CD1c-positive myeloid dendritic cell (primary cell): ENCODE data around the gene PMPCB.
"Not testable (repeated sequence)": the region's sequence is repeated elsewhere in the genome, so short reads cannot be mapped to it uniquely, and the experiment has no call there.

Source experiments
- DNase-seq: peaks from one replicate; pipeline ENCODE4 v3.0.0-alpha.2; 2016; ENCODE audit errors: extremely low spot score

Gene PMPCB

GRCh38 chr7:103296901-103297836 lies at the start of gene PMPCB:
TSS of gene PMPCB (plus strand) at chr7:103297435. CDS start at chr7:103297460, 25 bp downstream.
- DNase-seq = peak; percentile 96

GRCh38 chr7:103253699-103254506 lies 43.3 kb upstream of the PMPCB start:
- DNase-seq = not testable (repeated sequence)

DNA sequence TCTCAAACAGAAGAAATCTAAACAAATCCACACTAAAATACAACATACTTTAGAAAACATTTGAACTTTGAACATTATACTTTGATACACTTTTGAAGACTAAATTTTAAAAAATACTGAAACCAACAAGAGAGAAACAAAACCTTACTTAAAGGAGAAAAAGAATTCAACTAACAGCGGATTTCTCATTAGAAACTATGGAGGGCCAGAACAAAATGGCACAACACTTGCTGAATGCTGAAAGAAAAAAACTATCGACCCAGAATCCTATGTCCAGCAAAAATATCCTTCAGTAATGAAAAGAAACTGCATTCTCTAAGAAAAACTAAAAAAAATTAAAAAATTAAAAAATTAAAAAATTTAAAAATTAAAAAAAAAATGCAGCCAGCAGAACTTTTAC lies 33.2 kb upstream of the PMPCB start:
- DNase-seq = not testable (repeated sequence)

DNA sequence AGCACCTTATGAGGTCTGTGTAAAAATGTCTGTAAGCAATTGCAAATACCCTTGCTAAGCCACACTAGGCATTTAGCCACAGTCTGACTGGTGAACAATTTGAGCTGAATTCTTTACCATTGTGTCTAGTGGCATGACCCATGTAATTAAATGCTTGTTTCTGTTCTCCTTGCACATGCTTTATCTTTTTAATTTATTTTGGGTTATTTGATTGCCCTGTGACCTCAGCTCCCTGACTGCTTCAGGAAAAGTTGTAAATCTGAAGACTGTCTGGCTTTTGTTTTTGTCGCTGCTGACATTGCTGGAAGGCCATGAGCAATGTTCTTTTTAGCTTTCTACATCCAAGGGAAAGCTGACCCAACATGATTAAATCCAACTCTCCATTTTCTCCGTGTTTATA lies 31.0 kb upstream of the PMPCB start:
- DNase-seq = not testable (repeated sequence)

DNA sequence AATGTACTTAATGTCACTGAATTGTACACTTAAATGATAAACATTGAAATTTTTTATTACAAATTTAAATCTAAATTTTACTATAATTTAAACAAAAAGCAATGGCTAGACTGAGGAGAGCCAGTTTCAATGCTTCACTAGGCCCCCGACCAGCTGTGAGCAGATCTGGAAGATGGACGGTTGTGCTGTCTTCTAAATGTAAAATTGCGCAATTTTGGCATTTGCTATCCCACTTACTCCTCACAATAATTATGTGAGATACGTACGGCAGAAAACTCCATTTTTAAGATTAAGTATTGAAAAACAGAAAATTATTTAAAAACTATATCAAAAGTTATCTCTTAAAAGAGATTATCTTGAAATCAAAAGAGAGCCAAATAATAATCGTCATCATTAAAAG lies 23.9 kb upstream of the PMPCB start:
- DNase-seq = not testable (repeated sequence)

DNA sequence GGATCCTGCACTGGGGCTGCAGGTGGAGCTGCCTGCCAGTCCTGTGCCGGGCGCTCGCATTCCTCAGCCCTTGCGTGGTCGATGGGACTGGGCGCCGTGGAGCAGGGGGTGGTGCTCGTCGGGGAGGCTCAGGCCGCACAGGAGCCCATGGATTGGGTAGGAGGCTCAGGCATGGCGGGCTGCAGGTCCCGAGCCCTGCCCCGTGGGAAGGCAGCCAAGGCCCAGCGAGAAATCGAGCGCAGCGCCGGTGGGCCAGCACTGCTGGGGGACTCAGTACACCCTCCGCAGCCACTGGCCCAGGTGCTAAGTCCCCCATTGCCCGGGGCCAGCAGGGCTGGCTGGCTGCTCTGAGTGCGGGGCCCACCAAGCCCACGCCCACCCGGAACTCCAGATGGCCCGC lies 22.4 kb upstream of the PMPCB start:
- not testable (repeated sequence) for DNase-seq

GRCh38 chr7:103278195-103278594 lies 19.0 kb upstream of the PMPCB start:
- not testable (repeated sequence) for DNase-seq

GRCh38 chr7:103279636-103279962 lies 17.6 kb upstream of the PMPCB start:
- DNase-seq = not testable (repeated sequence)

- DNase-seq = peak; percentile 81
Measured at GRCh38 chr7:103279963-103280802, 17.1 kb upstream of the PMPCB start.

DNA sequence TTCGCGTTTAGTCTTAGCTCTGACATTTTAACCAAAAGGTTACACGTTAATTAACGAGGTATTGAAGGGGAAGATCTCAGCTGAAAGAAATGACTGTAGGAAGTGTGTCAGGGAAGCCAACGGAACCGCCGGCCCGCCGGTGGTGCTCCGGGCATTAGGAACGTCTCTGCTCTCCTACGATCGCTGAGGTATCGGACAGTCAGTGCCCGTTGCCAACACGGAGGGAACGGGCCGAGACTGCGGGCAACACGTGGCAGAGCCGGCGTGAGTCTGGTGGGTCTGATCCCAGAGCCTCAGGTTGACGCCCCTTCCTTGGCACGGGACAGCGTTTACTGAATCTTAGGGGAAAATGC lies 16.5 kb upstream of the PMPCB start:
- DNase-seq = not testable (repeated sequence)

- DNase-seq = not testable (repeated sequence)
Measured at GRCh38 chr7:103282802-103283427, 14.3 kb upstream of the PMPCB start.

DNA sequence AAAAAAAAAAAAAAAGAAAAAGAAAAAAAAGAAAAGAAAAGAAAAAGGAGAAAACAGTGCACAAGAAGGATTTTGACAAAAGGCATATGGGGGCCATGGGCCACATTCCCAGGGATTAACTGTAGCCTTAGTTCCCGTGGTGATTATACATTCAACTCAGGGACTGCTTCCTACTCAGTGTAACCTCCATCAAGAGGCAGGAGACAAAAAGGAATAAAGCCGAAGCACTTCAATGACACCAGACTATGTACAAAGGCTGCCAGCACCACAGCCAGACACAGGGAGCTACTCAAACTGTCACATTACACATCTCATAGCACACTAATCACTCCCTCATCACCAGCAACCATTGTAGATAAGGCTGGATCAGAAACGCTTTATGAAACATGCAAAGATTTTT lies 5.1 kb upstream of the PMPCB start:
- DNase-seq = no peak

DNA sequence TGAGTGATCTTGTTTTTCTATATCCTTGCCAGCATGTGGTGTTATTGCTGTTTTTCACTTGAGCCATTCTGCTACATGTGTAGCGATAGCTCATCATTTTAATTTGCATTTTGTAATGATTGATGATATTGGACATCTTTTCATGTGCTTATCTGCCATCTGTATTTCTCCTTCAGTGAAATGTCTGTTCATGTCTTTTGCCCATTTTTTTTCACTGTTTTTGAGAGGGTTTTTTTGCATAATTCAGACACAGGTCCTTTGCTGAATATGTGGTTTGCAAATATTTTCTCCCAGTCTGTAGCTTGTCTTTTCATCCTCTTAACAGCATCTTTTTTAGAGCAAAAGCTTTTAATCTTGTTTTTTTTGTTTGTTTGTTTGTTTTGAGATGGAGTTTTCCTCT lies 3.7 kb upstream of the PMPCB start:
- no peak for DNase-seq

DNA sequence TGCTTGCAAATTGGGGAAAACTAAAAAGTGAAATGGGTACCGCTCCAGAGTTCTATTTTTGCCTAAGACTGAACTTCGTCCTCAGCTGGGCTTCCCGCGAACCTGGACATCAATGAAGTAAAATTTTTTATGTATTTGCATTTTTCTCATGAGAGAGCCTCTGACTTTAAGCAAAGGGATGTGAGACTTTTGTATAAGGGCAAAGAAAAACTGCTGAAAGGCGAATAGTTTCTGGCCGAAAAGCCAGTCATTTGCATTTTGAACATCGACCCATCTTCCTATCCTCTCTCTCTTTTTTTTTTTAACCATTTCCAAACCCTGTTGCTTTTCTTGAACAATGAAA lies 573 bp downstream of the PMPCB start:
- DNase-seq = no peak

DNA sequence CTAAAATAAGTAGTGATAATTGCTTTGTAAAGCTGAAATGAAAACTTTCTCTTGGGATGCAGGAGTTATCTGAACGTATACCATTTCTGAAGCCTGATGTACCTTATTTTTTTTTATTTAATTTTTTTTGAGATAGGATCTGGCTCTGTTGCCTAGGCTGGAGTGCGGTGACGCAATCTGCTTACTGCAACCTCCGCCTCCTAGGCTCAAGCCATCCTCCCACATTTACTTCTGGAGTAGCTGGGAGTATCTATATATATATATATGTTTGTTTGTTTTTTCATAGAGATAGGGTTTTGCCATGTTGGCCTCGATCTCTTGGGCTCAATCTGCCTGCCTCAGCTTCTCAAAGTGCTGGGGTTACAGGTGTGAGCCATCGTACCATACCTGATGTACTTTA lies 2.4 kb downstream of the PMPCB start:
- no peak for DNase-seq

GRCh38 chr7:103301441-103301840 lies 4.2 kb downstream of the PMPCB start:
- no peak for DNase-seq

GRCh38 chr7:103307503-103308231 lies 10.4 kb downstream of the PMPCB start:
- no peak for DNase-seq

DNA sequence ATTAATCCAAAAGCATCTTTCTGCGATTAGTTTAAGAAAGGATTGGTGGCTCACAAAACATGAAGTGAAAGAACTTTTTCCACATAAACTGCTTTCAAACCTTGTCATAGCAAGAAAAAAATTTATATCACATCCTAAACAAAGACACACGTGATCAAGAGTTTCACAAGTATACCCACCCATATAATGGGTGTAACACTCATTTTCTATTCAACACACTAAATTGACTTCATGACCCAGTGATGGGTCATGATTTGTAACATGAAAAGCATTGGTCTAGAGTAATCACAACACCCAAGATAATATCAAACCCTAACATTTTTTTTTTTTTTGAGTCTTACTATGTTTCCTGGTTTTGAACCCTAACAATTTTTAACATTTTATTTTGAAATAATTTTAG lies 17.6 kb downstream of the PMPCB start:
- DNase-seq = no peak

DNA sequence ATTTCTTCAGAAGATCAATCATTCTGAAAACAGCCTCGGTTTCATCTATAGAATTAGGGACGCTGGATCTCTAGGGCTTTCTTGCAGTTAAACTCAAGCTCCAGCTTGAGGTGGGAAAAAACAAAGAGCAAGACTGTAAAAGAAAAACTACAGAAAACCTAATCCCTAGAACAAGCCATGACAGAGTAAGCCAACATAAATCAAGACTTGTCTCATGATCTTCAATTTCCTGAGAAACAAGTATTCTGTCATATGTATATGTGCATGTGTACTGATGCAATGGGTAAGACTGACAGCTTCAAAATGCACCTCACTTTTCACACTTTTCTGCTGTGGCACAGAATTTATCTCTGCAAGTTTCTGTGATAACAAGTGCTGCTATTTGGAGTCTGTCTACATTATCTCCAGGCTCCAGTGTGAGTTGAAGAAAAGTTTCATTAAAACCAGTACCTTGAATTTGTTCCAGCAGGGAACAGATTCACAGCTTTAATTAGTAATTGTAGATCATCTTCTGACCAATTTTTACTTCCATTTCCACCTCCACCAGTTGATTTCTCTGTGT lies 19.2 kb downstream of the PMPCB start:
- DNase-seq = no peak

- no peak for DNase-seq
Measured at GRCh38 chr7:103317009-103317408, 19.8 kb downstream of the PMPCB start.

DNA sequence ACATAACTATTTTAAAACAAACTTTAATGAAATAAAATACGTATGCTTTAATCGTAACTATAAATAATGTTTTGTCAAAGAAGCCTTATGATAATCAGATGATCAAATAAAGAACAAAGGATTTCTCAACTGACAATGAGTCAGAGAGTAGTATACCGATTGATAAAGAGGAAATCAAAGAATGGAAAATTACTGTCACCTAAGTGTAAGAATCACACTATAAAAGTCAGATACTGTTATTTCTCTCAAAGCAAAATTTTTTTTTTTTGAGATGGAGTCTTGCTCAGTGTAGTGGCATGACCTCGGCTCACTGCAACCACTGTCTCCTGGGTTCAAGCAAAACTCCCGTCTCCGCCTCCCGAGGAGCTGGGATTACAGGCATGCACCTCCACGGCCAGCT lies 28.5 kb downstream of the PMPCB start:
- no peak for DNase-seq
